HEK293 (cell line): ENCODE measurements around the gene WDFY2.
A peak's percentile ranks its signal among the peaks of the same experiment; 100 is the strongest.

Experiments
- CTCF ChIA-PET: fragments of 350-600 bp; formaldehyde crosslinking; extraction: SDS; loops from one replicate; lab custom pipeline; 2021; ENCODE audit warnings: antibody characterized with exemption; lab: Yijun Ruan, JAX
- POLR2A ChIA-PET: fragments of 300-600 bp; formaldehyde crosslinking; extraction: SDS; loops from one replicate; lab custom pipeline; 2020; ENCODE audit warnings: antibody characterized with exemption, inconsistent platforms; lab: Yijun Ruan, JAX
- H3K27ac ChIP-seq: fragments of 200-500 bp; sonication (Bioruptor generic); 2 replicates; pipeline ENCODE4 v1.5.1; 2014; ENCODE audit warnings: low read depth, low read length, control low read depth, inconsistent platforms; ENCODE audit errors: extremely low read depth
- H3K36me3 ChIP-seq, 2 experiments: fragments of 200-500 bp in 1 of 2; sonication (Bioruptor generic) in 1 of 2; 1 replicate in 1 of 2; 2 replicates in 1 of 2; pipeline ENCODE4 v1.5.1; 2014 to 2017; ENCODE audit warnings: inconsistent platforms in 2 of 2, low read length in 2 of 2; ENCODE audit not compliant: control insufficient read depth in 2 of 2, insufficient read depth in 1 of 2
- H3K4me1 ChIP-seq: fragments of 200-500 bp; sonication (Bioruptor generic); 2 replicates; pipeline ENCODE4 v1.5.1; 2014; ENCODE audit warnings: mild to moderate bottlenecking, low read length, inconsistent platforms; ENCODE audit not compliant: control insufficient read depth, insufficient read depth
- H3K4me3 ChIP-seq: 2 replicates; pipeline ENCODE4 v1.5.1; 2011; ENCODE audit warnings: low read depth, mild to moderate bottlenecking, control low read depth, low read length, moderate library complexity
- H3K9me3 ChIP-seq: fragments of 200-500 bp; sonication (Bioruptor generic); 2 replicates; pipeline ENCODE4 v1.5.1; 2014; ENCODE audit warnings: low read depth, low read length, inconsistent platforms; ENCODE audit not compliant: control insufficient read depth, insufficient read depth
- BCL11B ChIP-seq: fragments of 450-650 bp; formaldehyde crosslinking; IDR thresholded peaks from 2 replicates; pipeline ENCODE4 v1.5.1; 2016; ENCODE audit warnings: low read depth, missing biosample characterization, missing genetic modification characterization
- EGR2 ChIP-seq: fragments of 450-650 bp; formaldehyde crosslinking; IDR thresholded peaks from 2 replicates; pipeline ENCODE4 v1.5.1; 2016; ENCODE audit warnings: low read depth, missing biosample characterization, missing genetic modification characterization
- HOXD13 ChIP-seq: sonication (generic); formaldehyde crosslinking; IDR thresholded peaks from 2 replicates; pipeline ENCODE4 v1.8.0; 2022; ENCODE audit warnings: missing genetic modification reagents, borderline replicate concordance
- KLF1 ChIP-seq: fragments of 450-650 bp; formaldehyde crosslinking; IDR thresholded peaks from 2 replicates; pipeline ENCODE4 v1.5.1; 2016; ENCODE audit warnings: missing biosample characterization, missing genetic modification characterization
- ZEB2 ChIP-seq: fragments of 450-650 bp; formaldehyde crosslinking; IDR thresholded peaks from 2 replicates; pipeline ENCODE4 v1.5.1; 2016; ENCODE audit warnings: missing biosample characterization, missing genetic modification characterization
- ZFP3 ChIP-seq: fragments of 450-650 bp; formaldehyde crosslinking; IDR thresholded peaks from 2 replicates; pipeline ENCODE4 v1.5.1; 2016; ENCODE audit warnings: low read depth, missing biosample characterization, missing genetic modification characterization
- ZIC2 ChIP-seq: fragments of 450-650 bp; formaldehyde crosslinking; IDR thresholded peaks from 2 replicates; pipeline ENCODE4 v1.5.1; 2016; ENCODE audit warnings: missing biosample characterization, missing genetic modification characterization
- ZNF112 ChIP-seq: fragments of 450-650 bp; formaldehyde crosslinking; IDR thresholded peaks from 2 replicates; pipeline ENCODE4 v1.5.0; 2017; ENCODE audit warnings: missing biosample characterization, missing genetic modification characterization
- ZNF121 ChIP-seq: fragments of 450-650 bp; formaldehyde crosslinking; IDR thresholded peaks from 2 replicates; pipeline ENCODE4 v1.5.1; 2016; ENCODE audit warnings: missing biosample characterization, missing genetic modification characterization
- ZNF292 ChIP-seq: fragments of 450-650 bp; formaldehyde crosslinking; IDR thresholded peaks from 2 replicates; pipeline ENCODE4 v1.5.1; 2016; ENCODE audit warnings: low read depth, missing biosample characterization, missing genetic modification characterization, borderline replicate concordance
- ZNF335 ChIP-seq: fragments of 450-650 bp; formaldehyde crosslinking; conservative IDR thresholded peaks from 2 replicates; pipeline ENCODE4 v1.5.1; 2016; ENCODE audit warnings: missing biosample characterization, missing genetic modification characterization
- ZNF341 ChIP-seq: fragments of 450-650 bp; formaldehyde crosslinking; IDR thresholded peaks from 2 replicates; pipeline ENCODE4; 2016; ENCODE audit warnings: low read depth, missing biosample characterization, missing genetic modification characterization
- ZNF529 ChIP-seq: fragments of 450-650 bp; formaldehyde crosslinking; IDR thresholded peaks from 2 replicates; pipeline ENCODE4 v1.5.1; 2017; ENCODE audit warnings: missing genetic modification characterization, missing biosample characterization; ENCODE audit not compliant: insufficient replicate concordance
- ZNF558 ChIP-seq: fragments of 450-650 bp; formaldehyde crosslinking; IDR thresholded peaks from 2 replicates; pipeline ENCODE4 v1.5.1; 2016; ENCODE audit warnings: missing biosample characterization, missing genetic modification characterization
- ZNF626 ChIP-seq: fragments of 450-650 bp; sonication (Bioruptor Pico); formaldehyde crosslinking; IDR thresholded peaks from 2 replicates; pipeline ENCODE4 v1.5.1; 2018; ENCODE audit warnings: missing biosample characterization, missing genetic modification characterization, inconsistent platforms
- TF ChIP-seq, protein P1 (sequence below): fragments of 450-650 bp; formaldehyde crosslinking; IDR thresholded peaks from 2 replicates; pipeline ENCODE4 v1.5.1; 2016; ENCODE audit warnings: missing biosample characterization, missing genetic modification characterization
- TF ChIP-seq, protein P2 (sequence below): fragments of 450-650 bp; formaldehyde crosslinking; IDR thresholded peaks from 2 replicates; pipeline ENCODE4 v1.5.1; 2016; ENCODE audit warnings: missing biosample characterization, missing genetic modification characterization
- TF ChIP-seq, protein P3 (sequence below): fragments of 450-650 bp; formaldehyde crosslinking; IDR thresholded peaks from 2 replicates; pipeline ENCODE4 v1.5.1; 2017; ENCODE audit warnings: missing biosample characterization, missing genetic modification characterization
- TF ChIP-seq, protein P4 (sequence below): fragments of 450-650 bp; formaldehyde crosslinking; IDR thresholded peaks from 2 replicates; pipeline ENCODE4 v1.5.1; 2016; ENCODE audit warnings: missing biosample characterization, missing genetic modification characterization, borderline replicate concordance
- TF ChIP-seq, protein P5 (sequence below): fragments of 450-650 bp; formaldehyde crosslinking; IDR thresholded peaks from 2 replicates; pipeline ENCODE4 v1.5.1; 2016; ENCODE audit warnings: missing biosample characterization, missing genetic modification characterization

Gene WDFY2

DNA sequence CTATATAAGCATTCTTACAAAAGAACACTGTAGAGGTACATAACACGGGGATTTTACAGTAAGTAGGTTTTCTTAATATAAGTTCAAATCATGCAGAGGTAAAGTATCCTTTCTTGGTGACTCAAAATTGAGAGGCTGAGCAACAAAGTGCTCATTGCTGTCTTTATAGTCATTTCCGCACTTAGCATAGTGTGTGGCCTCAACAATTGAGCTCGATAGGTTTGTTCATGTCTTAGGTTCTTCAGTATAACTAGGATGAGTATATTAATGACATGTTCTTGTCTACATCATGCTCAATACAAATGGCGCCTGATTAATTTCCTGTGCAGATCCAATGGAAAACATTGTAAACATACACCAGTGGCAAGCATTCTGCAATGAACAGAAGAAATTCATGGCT lies 1.4 kb downstream of the WDFY2 start:
- Histone ChIP-seq H3K4me3 (no peak overlapping the region), H3K36me3 (no peaks in the 10 kb centered on the region), H3K4me1 (peaks cover 25% of the 10 kb centered on the region), H3K27ac (no peak overlapping the region), H3K9me3 (no peaks in the 10 kb centered on the region)
- TF ChIP-seq EGR2 (tag by site-specific recombination) (no peak), ZNF112 (tag by site-specific recombination) (no peak)
- TF ChIP-seq, protein P1, sequence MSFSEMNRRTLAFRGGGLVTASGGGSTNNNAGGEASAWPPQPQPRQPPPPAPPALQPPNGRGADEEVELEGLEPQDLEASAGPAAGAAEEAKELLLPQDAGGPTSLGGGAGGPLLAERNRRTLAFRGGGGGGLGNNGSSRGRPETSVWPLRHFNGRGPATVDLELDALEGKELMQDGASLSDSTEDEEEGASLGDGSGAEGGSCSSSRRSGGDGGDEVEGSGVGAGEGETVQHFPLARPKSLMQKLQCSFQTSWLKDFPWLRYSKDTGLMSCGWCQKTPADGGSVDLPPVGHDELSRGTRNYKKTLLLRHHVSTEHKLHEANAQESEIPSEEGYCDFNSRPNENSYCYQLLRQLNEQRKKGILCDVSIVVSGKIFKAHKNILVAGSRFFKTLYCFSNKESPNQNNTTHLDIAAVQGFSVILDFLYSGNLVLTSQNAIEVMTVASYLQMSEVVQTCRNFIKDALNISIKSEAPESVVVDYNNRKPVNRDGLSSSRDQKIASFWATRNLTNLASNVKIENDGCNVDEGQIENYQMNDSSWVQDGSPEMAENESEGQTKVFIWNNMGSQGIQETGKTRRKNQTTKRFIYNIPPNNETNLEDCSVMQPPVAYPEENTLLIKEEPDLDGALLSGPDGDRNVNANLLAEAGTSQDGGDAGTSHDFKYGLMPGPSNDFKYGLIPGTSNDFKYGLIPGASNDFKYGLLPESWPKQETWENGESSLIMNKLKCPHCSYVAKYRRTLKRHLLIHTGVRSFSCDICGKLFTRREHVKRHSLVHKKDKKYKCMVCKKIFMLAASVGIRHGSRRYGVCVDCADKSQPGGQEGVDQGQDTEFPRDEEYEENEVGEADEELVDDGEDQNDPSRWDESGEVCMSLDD (tag by site-specific recombination), result no peak
- TF ChIP-seq, protein P2, sequence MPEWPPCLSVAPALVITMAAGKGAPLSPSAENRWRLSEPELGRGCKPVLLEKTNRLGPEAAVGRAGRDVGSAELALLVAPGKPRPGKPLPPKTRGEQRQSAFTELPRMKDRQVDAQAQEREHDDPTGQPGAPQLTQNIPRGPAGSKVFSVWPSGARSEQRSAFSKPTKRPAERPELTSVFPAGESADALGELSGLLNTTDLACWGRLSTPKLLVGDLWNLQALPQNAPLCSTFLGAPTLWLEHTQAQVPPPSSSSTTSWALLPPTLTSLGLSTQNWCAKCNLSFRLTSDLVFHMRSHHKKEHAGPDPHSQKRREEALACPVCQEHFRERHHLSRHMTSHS (tag by site-specific recombination), result no peak
- CTCF ChIA-PET, result interaction anchor here (0.6 to 2.1 kb wide), 2 partner anchors 134 to 211 kb away, joined by 3 to 6 read pairs; no protein-coding TSS in a partner anchor
- POLR2A ChIA-PET, result interaction anchor here (1.1 to 5.0 kb wide), 3 partner anchors 23 to 133 kb away, joined by 3 to 77 read pairs (median 4); partner anchors contain the start of gene INTS6

DNA sequence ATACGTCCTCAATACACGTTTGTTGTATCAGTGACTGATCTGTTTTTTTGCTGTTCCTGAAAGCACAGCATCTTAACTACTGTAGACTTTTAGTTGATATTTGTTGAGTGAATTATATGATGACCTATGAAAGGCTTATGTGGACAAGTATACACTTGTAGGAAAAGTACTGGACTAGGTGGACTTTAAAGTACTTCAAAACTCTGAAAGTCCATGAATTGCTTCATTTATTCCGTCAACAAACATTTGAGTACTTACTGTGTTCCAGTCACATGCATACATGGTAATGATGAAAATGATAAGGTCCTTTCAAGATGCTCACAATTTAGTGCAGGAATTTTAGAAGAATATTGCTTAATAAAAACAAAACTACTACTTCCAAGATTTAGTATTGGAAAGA lies 3.1 kb downstream of the WDFY2 start:
- H3K4me3 ChIP-seq, result no peak overlapping the region
- POLR2A ChIA-PET, result interaction anchor here (5.0 kb wide), 1 partner anchor 135 kb away, joined by 77 read pairs; the partner anchor contains the start of gene INTS6
- no peak overlapping the region for H3K27ac ChIP-seq
- peaks cover 34% of the 10 kb centered on the region for H3K4me1 ChIP-seq
- TF ChIP-seq KLF1 (no peak), ZNF529 (peak; percentile 4)
- TF ChIP-seq, all 188 proteins: peak for 1
- CTCF ChIA-PET, result interaction anchor here (0.6 to 2.1 kb wide), 2 partner anchors 184 to 210 kb away, joined by 3 to 6 read pairs; no protein-coding TSS in a partner anchor
- Histone ChIP-seq H3K36me3 (no peaks in the 10 kb centered on the region), H3K9me3 (no peaks in the 10 kb centered on the region)

DNA sequence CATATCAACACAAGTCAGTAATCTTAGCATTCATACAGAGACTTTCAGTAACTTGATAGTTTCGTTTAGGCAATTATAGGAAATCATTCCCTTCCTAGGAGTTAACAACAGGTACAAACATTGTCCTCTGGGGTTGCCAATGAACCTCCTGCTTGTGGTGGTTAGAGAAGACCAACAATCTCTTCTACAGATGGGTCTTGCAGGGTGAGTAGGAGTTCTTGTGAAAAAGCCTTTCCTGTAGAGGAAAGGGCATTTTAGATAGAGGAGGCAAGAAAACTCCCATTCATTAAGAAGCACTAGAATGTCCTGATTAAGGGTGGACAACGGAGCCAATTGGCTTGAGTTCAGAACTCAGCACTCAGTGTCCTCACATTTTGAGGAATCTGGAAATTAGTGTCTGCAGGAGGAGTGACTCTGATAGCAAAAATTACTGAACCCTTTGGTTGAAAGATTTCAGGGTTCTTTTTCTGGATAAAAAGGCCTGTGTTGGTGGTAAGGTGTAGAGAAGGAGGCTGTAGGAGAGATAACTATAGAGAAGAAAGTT lies 4.2 kb downstream of the WDFY2 start:
- no peak overlapping the region for H3K4me3 ChIP-seq
- no peak overlapping the region for H3K27ac ChIP-seq
- ChIA-PET POLR2A (no interaction called here), CTCF (interaction anchor here (0.7 kb wide), 1 partner anchor 11 kb away, joined by 3 read pairs; no protein-coding TSS in a partner anchor)
- H3K9me3 ChIP-seq, result no peaks in the 10 kb centered on the region
- H3K36me3 ChIP-seq, result no peaks in the 10 kb centered on the region
- peaks cover 34% of the 10 kb centered on the region for H3K4me1 ChIP-seq
- TF ChIP-seq, protein P3, sequence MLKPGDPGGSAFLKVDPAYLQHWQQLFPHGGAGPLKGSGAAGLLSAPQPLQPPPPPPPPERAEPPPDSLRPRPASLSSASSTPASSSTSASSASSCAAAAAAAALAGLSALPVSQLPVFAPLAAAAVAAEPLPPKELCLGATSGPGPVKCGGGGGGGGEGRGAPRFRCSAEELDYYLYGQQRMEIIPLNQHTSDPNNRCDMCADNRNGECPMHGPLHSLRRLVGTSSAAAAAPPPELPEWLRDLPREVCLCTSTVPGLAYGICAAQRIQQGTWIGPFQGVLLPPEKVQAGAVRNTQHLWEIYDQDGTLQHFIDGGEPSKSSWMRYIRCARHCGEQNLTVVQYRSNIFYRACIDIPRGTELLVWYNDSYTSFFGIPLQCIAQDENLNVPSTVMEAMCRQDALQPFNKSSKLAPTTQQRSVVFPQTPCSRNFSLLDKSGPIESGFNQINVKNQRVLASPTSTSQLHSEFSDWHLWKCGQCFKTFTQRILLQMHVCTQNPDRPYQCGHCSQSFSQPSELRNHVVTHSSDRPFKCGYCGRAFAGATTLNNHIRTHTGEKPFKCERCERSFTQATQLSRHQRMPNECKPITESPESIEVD (tag by site-specific recombination), result no peak
- TF ChIP-seq ZIC2 (tag by site-specific recombination) (peak; percentile 1; the same call in 1 of the 2 replicates), BCL11B (tag by site-specific recombination) (no peak), ZEB2 (tag by site-specific recombination) (no peak), ZNF341 (no peak), ZNF292 (tag by site-specific recombination) (no peak), ZFP3 (tag by site-specific recombination) (peak; percentile 93), HOXD13 (no peak), ZNF121 (tag by site-specific recombination) (no peak), ZNF335 (tag by site-specific recombination) (no peak), ZNF626 (tag by site-specific recombination) (no peak), ZNF558 (tag by site-specific recombination) (no peak)
- TF ChIP-seq, protein P4, sequence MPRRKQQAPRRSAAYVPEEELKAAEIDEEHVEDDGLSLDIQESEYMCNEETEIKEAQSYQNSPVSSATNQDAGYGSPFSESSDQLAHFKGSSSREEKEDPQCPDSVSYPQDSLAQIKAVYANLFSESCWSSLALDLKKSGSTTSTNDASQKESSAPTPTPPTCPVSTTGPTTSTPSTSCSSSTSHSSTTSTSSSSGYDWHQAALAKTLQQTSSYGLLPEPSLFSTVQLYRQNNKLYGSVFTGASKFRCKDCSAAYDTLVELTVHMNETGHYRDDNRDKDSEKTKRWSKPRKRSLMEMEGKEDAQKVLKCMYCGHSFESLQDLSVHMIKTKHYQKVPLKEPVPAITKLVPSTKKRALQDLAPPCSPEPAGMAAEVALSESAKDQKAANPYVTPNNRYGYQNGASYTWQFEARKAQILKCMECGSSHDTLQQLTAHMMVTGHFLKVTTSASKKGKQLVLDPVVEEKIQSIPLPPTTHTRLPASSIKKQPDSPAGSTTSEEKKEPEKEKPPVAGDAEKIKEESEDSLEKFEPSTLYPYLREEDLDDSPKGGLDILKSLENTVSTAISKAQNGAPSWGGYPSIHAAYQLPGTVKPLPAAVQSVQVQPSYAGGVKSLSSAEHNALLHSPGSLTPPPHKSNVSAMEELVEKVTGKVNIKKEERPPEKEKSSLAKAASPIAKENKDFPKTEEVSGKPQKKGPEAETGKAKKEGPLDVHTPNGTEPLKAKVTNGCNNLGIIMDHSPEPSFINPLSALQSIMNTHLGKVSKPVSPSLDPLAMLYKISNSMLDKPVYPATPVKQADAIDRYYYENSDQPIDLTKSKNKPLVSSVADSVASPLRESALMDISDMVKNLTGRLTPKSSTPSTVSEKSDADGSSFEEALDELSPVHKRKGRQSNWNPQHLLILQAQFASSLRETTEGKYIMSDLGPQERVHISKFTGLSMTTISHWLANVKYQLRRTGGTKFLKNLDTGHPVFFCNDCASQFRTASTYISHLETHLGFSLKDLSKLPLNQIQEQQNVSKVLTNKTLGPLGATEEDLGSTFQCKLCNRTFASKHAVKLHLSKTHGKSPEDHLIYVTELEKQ, result no peak
- TF ChIP-seq, protein P5, sequence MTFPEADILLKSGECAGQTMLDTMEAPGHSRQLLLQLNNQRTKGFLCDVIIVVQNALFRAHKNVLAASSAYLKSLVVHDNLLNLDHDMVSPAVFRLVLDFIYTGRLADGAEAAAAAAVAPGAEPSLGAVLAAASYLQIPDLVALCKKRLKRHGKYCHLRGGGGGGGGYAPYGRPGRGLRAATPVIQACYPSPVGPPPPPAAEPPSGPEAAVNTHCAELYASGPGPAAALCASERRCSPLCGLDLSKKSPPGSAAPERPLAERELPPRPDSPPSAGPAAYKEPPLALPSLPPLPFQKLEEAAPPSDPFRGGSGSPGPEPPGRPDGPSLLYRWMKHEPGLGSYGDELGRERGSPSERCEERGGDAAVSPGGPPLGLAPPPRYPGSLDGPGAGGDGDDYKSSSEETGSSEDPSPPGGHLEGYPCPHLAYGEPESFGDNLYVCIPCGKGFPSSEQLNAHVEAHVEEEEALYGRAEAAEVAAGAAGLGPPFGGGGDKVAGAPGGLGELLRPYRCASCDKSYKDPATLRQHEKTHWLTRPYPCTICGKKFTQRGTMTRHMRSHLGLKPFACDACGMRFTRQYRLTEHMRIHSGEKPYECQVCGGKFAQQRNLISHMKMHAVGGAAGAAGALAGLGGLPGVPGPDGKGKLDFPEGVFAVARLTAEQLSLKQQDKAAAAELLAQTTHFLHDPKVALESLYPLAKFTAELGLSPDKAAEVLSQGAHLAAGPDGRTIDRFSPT (tag by site-specific recombination), result no peak
